HepG2 (cell line): ENCODE measurements around the gene HSPA1B. TPM values are rescaled to one million over a fixed set of nuclear protein-coding genes. Genes with fewer than 3 reads are reported as not detected.

Experiments
- CHCHD3 ChIP-seq: sonication (generic); formaldehyde crosslinking; IDR thresholded peaks from 2 replicates; pipeline ENCODE4 v1.8.0; 2022; ENCODE audit warnings: mild to moderate bottlenecking, missing genetic modification reagents, moderate library complexity
- EP300 ChIP-seq, 3 experiments: sonication (generic) in 1 of 3; formaldehyde crosslinking in 1 of 3; IDR thresholded peaks; 2 replicates each; pipeline versions ENCODE4 v1.5.1 to v1.6.1; 2011 to 2020; ENCODE audit warnings: low read depth in 2 of 3, low read length in 2 of 3, borderline replicate concordance in 1 of 3, improper control_type of control experiment in 1 of 3, mild to moderate bottlenecking in 1 of 3, missing genetic modification reagents in 1 of 3, moderate library complexity in 1 of 3
- ETV5 ChIP-seq: IDR thresholded peaks from 2 replicates; pipeline ENCODE4 v1.6.1; 2018; ENCODE audit warnings: missing biosample characterization, missing genetic modification reagents, inconsistent platforms, borderline replicate concordance
- ETV6 ChIP-seq: sonication (generic); formaldehyde crosslinking; conservative IDR thresholded peaks from 2 replicates; pipeline ENCODE4 v1.4.0; 2020; ENCODE audit warnings: missing genetic modification reagents
- GABPA ChIP-seq, 2 experiments: IDR thresholded peaks; 2 replicates each; pipeline ENCODE4 v1.6.1; 2011 to 2016; ENCODE audit warnings: low read depth in 2 of 2, low read length in 1 of 2, missing biosample characterization in 1 of 2, missing genetic modification characterization in 1 of 2
- KDM1A ChIP-seq: IDR thresholded peaks from 2 replicates; pipeline ENCODE4 v1.6.1; 2016; ENCODE audit warnings: missing compliant biosample characterization
- MYC ChIP-seq: sonication (generic); formaldehyde crosslinking; IDR thresholded peaks from 2 replicates; pipeline ENCODE4 v1.9.0; 2021; ENCODE audit warnings: missing genetic modification reagents, borderline replicate concordance
- NR2F2 ChIP-seq: IDR thresholded peaks from 2 replicates; pipeline ENCODE4 v1.6.1; 2012; ENCODE audit warnings: low read depth, inconsistent platforms, borderline replicate concordance
- POLR2AphosphoS5 ChIP-seq: IDR thresholded peaks from 2 replicates; pipeline ENCODE4 v1.6.1; 2012; ENCODE audit warnings: low read depth, low read length
- RBM39 ChIP-seq: fragments of 200-400 bp; formaldehyde crosslinking; IDR thresholded peaks from one replicate; pipeline ENCODE4 v1.6.1; 2018; ENCODE audit warnings: antibody characterized with exemption, mild to moderate bottlenecking, low read depth, low read length; ENCODE audit not compliant: poor library complexity, severe bottlenecking
- ZNF136 ChIP-seq: sonication (generic); formaldehyde crosslinking; IDR thresholded peaks from 2 replicates; pipeline ENCODE4 v1.8.1; 2022; ENCODE audit warnings: low read depth, mild to moderate bottlenecking, moderate library complexity, missing genetic modification reagents
- ZNF496 ChIP-seq: sonication (generic); formaldehyde crosslinking; IDR thresholded peaks from 2 replicates; pipeline ENCODE4 v1.8.1; 2023; ENCODE audit warnings: mild to moderate bottlenecking, moderate library complexity, missing genetic modification reagents; ENCODE audit not compliant: insufficient replicate concordance
- polyA plus RNA-seq, 8 experiments: library from polyadenylated mRNA; depleted of rRNA in 3 of 8; stranded (reverse) in 7 of 8; unstranded in 1 of 8; fragments of >200 nt; fragmentation: Illumina TruSeq in 4 of 8; extraction: Trizol in 4 of 8; gene quantifications; 2 replicates each; pipeline versions ENCODE4 v1.2.1 to v1.2.3, GENCODE V29; 2011 to 2016; ENCODE audit warnings: low read depth in 4 of 8, missing spikeins in 1 of 8, mixed read lengths in 1 of 8; ENCODE audit not compliant: insufficient read depth in 1 of 8
- total RNA-seq, 5 experiments: library from RNA; depleted of rRNA; stranded (reverse); fragments of >200 nt; fragmentation: Illumina TruSeq; extraction: Trizol; gene quantifications; 2 replicates each; pipeline ENCODE4 v1.2.3, GENCODE V29; 2016; ENCODE audit warnings: low read depth in 1 of 5
- TF ChIP-seq, protein P1 (sequence below): sonication (generic); formaldehyde crosslinking; IDR thresholded peaks from 2 replicates; pipeline ENCODE4 v1.4.0; 2020; ENCODE audit warnings: missing genetic modification reagents
- TF ChIP-seq, protein P2 (sequence below): sonication (generic); formaldehyde crosslinking; IDR thresholded peaks from 2 replicates; pipeline ENCODE4 v1.5.0; 2020; ENCODE audit warnings: missing genetic modification reagents
- TF ChIP-seq, protein P3 (sequence below): sonication (generic); formaldehyde crosslinking; IDR thresholded peaks from 2 replicates; pipeline ENCODE4 v1.5.1; 2020; ENCODE audit warnings: mild to moderate bottlenecking, missing genetic modification reagents, moderate library complexity
- TF ChIP-seq, protein P4 (sequence below): sonication (generic); formaldehyde crosslinking; conservative IDR thresholded peaks from 2 replicates; pipeline ENCODE4 v1.4.0; 2020; ENCODE audit warnings: missing genetic modification reagents
- TF ChIP-seq, protein P5 (sequence below): IDR thresholded peaks from 2 replicates; pipeline ENCODE4 v1.6.1; 2016
- TF ChIP-seq, protein P6 (sequence below): sonication (generic); formaldehyde crosslinking; IDR thresholded peaks from 2 replicates; pipeline ENCODE4 v1.5.0; 2020; ENCODE audit warnings: missing genetic modification reagents, mild to moderate bottlenecking, borderline replicate concordance
- TF ChIP-seq, protein P7 (sequence below): sonication (generic); formaldehyde crosslinking; IDR thresholded peaks from 2 replicates; pipeline ENCODE4 v1.8.0; 2022; ENCODE audit warnings: mild to moderate bottlenecking, missing genetic modification reagents; ENCODE audit not compliant: insufficient replicate concordance

Gene HSPA1B
- total and polyA plus RNA-seq, 2 of the 13 experiments (the other 11 are each of a cell fraction or from before 2014, with no cell fraction given): 26.0 to 186 TPM

DNA sequence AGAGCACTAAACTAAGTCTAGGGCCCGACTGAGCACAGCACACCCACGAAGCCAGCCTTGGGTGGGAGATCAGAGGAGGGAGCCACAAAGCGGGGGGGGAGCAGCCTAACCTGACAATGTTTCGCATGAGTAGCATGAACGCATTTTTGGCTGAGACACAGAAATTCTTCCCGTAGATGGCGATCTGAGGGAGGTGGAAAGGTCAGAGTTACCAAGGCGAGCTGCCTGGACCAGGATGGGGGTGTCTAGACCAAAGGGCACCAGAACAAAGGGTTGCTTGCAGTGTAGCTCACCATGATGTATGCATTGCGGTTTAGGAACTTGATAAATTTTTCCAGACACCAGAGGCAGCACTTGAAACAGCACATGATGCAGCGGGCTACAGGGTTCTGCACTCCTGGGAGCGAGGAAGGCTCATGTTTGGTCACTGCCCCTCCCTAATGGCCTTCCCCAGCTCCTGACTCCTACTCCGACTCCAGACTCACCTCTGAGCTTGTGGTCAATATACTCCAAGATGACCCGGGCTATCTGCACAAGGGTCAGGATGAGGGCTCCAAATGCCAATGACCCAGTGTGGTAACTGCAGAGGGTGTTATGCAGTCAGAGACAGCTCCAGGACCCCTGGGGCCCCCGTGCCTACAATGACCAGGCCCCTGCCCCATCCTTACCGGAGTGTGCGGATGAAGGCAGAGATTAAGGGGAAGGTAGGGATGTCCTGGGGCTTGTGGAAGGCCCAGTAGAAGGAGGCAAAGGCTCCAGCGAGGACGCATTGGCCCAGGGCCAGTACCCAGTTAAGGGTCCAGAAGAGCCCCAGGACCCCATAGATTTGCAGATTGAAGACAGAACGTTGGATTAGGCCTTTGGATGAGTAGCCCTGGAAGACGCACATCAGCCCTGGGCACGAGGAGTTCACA, 37.9 kb downstream of the HSPA1B start (continued):
- TF ChIP-seq ETV5 (CRISPR knock-in tag) (peak; percentile 47), ZNF496 (CRISPR knock-in tag) (no peak), RBM39 (peak; percentile 78), NR2F2 (peak; percentile 95), ETV6 (CRISPR knock-in tag) (0 out of 2 replicates have a peak, but pooled peaks have one; percentile 49), CHCHD3 (CRISPR knock-in tag) (no peak), POLR2AphosphoS5 (peak; percentile 25; the same call in 1 of the 2 replicates), MYC (CRISPR knock-in tag) (peak; percentile 77), ZNF136 (CRISPR knock-in tag) (0 out of 2 replicates have a peak, but pooled peaks have one; percentile 50), KDM1A (peak; percentile 72; the same call in 1 of the 2 replicates), EP300 (IDR thresholded peaks at IDR 0.05; ENCODE audit: low read depth in 2 of 2, low read length in 2 of 2) (peak; percentile 91 to 93; a peak in 3 of 4 replicates), EP300 (CRISPR knock-in tag; IDR thresholded peaks at IDR 0.05; ENCODE audit: borderline replicate concordance) (peak; percentile 88), GABPA (IDR thresholded peaks at IDR 0.05; ENCODE audit: low read depth, low read length) (no peak), GABPA (CRISPR knock-in tag; IDR thresholded peaks at IDR 0.05; ENCODE audit: low read depth) (no peak)
- TF ChIP-seq, protein P1, sequence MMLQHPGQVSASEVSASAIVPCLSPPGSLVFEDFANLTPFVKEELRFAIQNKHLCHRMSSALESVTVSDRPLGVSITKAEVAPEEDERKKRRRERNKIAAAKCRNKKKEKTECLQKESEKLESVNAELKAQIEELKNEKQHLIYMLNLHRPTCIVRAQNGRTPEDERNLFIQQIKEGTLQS (CRISPR knock-in tag): peak; percentile 52; the same call in 1 of the 2 replicates
- TF ChIP-seq, protein P2, sequence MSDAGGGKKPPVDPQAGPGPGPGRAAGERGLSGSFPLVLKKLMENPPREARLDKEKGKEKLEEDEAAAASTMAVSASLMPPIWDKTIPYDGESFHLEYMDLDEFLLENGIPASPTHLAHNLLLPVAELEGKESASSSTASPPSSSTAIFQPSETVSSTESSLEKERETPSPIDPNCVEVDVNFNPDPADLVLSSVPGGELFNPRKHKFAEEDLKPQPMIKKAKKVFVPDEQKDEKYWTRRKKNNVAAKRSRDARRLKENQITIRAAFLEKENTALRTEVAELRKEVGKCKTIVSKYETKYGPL (CRISPR knock-in tag): no peak
- TF ChIP-seq, protein P3, sequence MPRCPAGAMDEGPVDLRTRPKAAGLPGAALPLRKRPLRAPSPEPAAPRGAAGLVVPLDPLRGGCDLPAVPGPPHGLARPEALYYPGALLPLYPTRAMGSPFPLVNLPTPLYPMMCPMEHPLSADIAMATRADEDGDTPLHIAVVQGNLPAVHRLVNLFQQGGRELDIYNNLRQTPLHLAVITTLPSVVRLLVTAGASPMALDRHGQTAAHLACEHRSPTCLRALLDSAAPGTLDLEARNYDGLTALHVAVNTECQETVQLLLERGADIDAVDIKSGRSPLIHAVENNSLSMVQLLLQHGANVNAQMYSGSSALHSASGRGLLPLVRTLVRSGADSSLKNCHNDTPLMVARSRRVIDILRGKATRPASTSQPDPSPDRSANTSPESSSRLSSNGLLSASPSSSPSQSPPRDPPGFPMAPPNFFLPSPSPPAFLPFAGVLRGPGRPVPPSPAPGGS (CRISPR knock-in tag): peak; percentile 71; the same call in 1 of the 2 replicates
- TF ChIP-seq, protein P4, sequence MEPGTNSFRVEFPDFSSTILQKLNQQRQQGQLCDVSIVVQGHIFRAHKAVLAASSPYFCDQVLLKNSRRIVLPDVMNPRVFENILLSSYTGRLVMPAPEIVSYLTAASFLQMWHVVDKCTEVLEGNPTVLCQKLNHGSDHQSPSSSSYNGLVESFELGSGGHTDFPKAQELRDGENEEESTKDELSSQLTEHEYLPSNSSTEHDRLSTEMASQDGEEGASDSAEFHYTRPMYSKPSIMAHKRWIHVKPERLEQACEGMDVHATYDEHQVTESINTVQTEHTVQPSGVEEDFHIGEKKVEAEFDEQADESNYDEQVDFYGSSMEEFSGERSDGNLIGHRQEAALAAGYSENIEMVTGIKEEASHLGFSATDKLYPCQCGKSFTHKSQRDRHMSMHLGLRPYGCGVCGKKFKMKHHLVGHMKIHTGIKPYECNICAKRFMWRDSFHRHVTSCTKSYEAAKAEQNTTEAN: 0 out of 2 replicates have a peak, but pooled peaks have one; percentile 25
- TF ChIP-seq, protein P5, sequence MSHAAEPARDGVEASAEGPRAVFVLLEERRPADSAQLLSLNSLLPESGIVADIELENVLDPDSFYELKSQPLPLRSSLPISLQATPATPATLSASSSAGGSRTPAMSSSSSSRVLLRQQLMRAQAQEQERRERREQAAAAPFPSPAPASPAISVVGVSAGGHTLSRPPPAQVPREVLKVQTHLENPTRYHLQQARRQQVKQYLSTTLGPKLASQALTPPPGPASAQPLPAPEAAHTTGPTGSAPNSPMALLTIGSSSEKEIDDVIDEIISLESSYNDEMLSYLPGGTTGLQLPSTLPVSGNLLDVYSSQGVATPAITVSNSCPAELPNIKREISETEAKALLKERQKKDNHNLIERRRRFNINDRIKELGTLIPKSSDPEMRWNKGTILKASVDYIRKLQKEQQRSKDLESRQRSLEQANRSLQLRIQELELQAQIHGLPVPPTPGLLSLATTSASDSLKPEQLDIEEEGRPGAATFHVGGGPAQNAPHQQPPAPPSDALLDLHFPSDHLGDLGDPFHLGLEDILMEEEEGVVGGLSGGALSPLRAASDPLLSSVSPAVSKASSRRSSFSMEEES: peak; percentile 94
- TF ChIP-seq, protein P6, sequence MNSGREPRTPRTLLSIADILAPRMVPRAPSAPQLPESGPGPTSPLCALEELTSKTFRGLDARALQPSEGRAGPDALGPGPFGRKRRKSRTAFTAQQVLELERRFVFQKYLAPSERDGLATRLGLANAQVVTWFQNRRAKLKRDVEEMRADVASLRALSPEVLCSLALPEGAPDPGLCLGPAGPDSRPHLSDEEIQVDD (CRISPR knock-in tag): no peak
- TF ChIP-seq, protein P7, sequence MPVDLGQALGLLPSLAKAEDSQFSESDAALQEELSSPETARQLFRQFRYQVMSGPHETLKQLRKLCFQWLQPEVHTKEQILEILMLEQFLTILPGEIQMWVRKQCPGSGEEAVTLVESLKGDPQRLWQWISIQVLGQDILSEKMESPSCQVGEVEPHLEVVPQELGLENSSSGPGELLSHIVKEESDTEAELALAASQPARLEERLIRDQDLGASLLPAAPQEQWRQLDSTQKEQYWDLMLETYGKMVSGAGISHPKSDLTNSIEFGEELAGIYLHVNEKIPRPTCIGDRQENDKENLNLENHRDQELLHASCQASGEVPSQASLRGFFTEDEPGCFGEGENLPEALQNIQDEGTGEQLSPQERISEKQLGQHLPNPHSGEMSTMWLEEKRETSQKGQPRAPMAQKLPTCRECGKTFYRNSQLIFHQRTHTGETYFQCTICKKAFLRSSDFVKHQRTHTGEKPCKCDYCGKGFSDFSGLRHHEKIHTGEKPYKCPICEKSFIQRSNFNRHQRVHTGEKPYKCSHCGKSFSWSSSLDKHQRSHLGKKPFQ (CRISPR knock-in tag): no peak
